A549 (cell line): ENCODE results near the gene TMEM145. TPM values are rescaled to one million over a fixed set of nuclear protein-coding genes. Genes with fewer than 3 reads are reported as not detected.

Experiments used
- ATAC-seq, 2 experiments: fragments of 200-7000 bp in 1 of 2; fragments of >200 bp in 1 of 2; cut with Nextera tagmentation in 1 of 2; cut with Tn5 transposase in 1 of 2; 3 replicates each; pipeline versions ENCODE4 v1.8.0 to v1.9.1; 2018 to 2020; ENCODE audit warnings: mild to moderate bottlenecking in 1 of 2, moderate library complexity in 1 of 2
- CTCF ChIA-PET: fragments of 300-600 bp; sonication (Branson Sonifier 250); formaldehyde crosslinking; extraction: SDS; loops from one replicate; lab custom pipeline; 2021; ENCODE audit warnings: antibody characterized with exemption, inconsistent platforms; lab: Yijun Ruan, JAX
- POLR2A ChIA-PET: fragments of 350-600 bp; formaldehyde crosslinking; extraction: SDS; loops from one replicate; lab custom pipeline; 2021; ENCODE audit warnings: antibody characterized with exemption, inconsistent platforms; lab: Yijun Ruan, JAX
- DNase-seq, 2 experiments: peaks; one replicate each; pipeline versions ENCODE4 v3.0.0 to v3.0.0-alpha.2; 2011 to 2016; ENCODE audit warnings: low read depth in 1 of 2, low spot score in 1 of 2
- FAIRE-seq: peaks from 2 replicates; lab custom pipeline; 2011; peaks lifted over from hg19 to GRCh38; lab: Jason Lieb, UNC
- H3K27ac ChIP-seq, 2 experiments: fragments of >200 bp; sonication (Bioruptor Twin); formaldehyde crosslinking; 3 replicates each; pipeline ENCODE4 v1.5.1; 2016 to 2017
- H3K4me1 ChIP-seq: fragments of >200 bp; sonication (Bioruptor Twin); formaldehyde crosslinking; 3 replicates; pipeline ENCODE4 v1.6.1; 2016
- H3K4me2 ChIP-seq: fragments of >200 bp; sonication (Bioruptor Twin); formaldehyde crosslinking; 3 replicates; pipeline ENCODE4 v1.6.1; 2016
- H3K4me3 ChIP-seq: fragments of >200 bp; sonication (Bioruptor Twin); formaldehyde crosslinking; 3 replicates; pipeline ENCODE4 v1.5.1; 2016
- H3K9me3 ChIP-seq: fragments of >200 bp; sonication (Bioruptor Twin); formaldehyde crosslinking; 3 replicates; pipeline ENCODE4 v1.6.1; 2016
- BHLHE40 ChIP-seq: IDR thresholded peaks from 2 replicates; pipeline ENCODE4 v1.6.1; 2012; ENCODE audit warnings: low read depth, low read length, inconsistent platforms
- CBX2 ChIP-seq: fragments of 200-600 bp; sonication (generic); IDR thresholded peaks from 2 replicates; pipeline ENCODE4 v1.6.1; 2016; ENCODE audit warnings: low read depth, mild to moderate bottlenecking, borderline replicate concordance
- CHD4 ChIP-seq: fragments of 200-600 bp; sonication (generic); IDR thresholded peaks from 2 replicates; pipeline ENCODE4 v1.6.1; 2016; ENCODE audit warnings: antibody characterized with exemption, mild to moderate bottlenecking, borderline replicate concordance
- EHF ChIP-seq: fragments of 250-450 bp; sonication (Bioruptor Pico); IDR thresholded peaks from 2 replicates; pipeline ENCODE4 v1.5.0; 2020; ENCODE audit warnings: mild to moderate bottlenecking
- EHMT2 ChIP-seq: fragments of 200-600 bp; sonication (generic); IDR thresholded peaks from 2 replicates; pipeline ENCODE4 v1.6.1; 2016; ENCODE audit warnings: antibody characterized with exemption, low read depth, mild to moderate bottlenecking, moderate library complexity
- EP300 ChIP-seq, 2 experiments: fragments of >200 bp; sonication (Bioruptor Twin); formaldehyde crosslinking; IDR thresholded peaks; 2 replicates in 1 of 2; 3 replicates in 1 of 2; pipeline ENCODE4 v1.6.1; 2016 to 2017
- ESRRA ChIP-seq: fragments of 150-350 bp; IDR thresholded peaks from 2 replicates; pipeline ENCODE4 v1.6.1; 2014; ENCODE audit warnings: mild to moderate bottlenecking, low read length, borderline replicate concordance
- FOSL2 ChIP-seq, 2 experiments: fragments of 450-650 bp in 1 of 2; fragments of >200 bp in 1 of 2; sonication (Bioruptor Twin) in 1 of 2; formaldehyde crosslinking; IDR thresholded peaks; 2 replicates each; pipeline versions ENCODE4 v1.5.0 to v1.6.1; 2016 to 2020; ENCODE audit warnings: mild to moderate bottlenecking in 1 of 2, moderate library complexity in 1 of 2
- FOXS1 ChIP-seq: fragments of 250-450 bp; sonication (Bioruptor Pico); IDR thresholded peaks from 2 replicates; pipeline ENCODE4 v1.5.0; 2020; ENCODE audit warnings: mild to moderate bottlenecking, moderate library complexity
- GATA3 ChIP-seq: IDR thresholded peaks from 2 replicates; pipeline ENCODE4 v1.6.1; 2012; ENCODE audit warnings: borderline replicate concordance
- HDAC2 ChIP-seq: fragments of 200-600 bp; sonication (generic); IDR thresholded peaks from 2 replicates; pipeline ENCODE4 v1.6.1; 2016
- HEYL ChIP-seq: fragments of 250-450 bp; sonication (Bioruptor Pico); IDR thresholded peaks from 2 replicates; pipeline ENCODE4 v1.8.0; 2021; ENCODE audit warnings: mild to moderate bottlenecking, moderate library complexity
- HOXA7 ChIP-seq: fragments of 250-450 bp; sonication (Bioruptor Pico); IDR thresholded peaks from 2 replicates; pipeline ENCODE4 v1.5.0; 2020; ENCODE audit warnings: mild to moderate bottlenecking, moderate library complexity
- JUN ChIP-seq, 2 experiments: fragments of >200 bp; sonication (Bioruptor Twin); formaldehyde crosslinking; IDR thresholded peaks; 2 replicates in 1 of 2; 3 replicates in 1 of 2; pipeline ENCODE4 v1.6.1; 2016 to 2017
- JUNB ChIP-seq: fragments of >200 bp; sonication (Bioruptor Twin); formaldehyde crosslinking; IDR thresholded peaks from 2 replicates; pipeline ENCODE4 v1.6.1; 2016
- KDM1A ChIP-seq: fragments of 200-600 bp; sonication (generic); IDR thresholded peaks from 2 replicates; pipeline ENCODE4 v1.6.1; 2016; ENCODE audit warnings: low read depth, mild to moderate bottlenecking
- KDM5A ChIP-seq: fragments of 200-600 bp; sonication (generic); IDR thresholded peaks from 2 replicates; pipeline ENCODE4 v1.6.1; 2016; ENCODE audit warnings: antibody characterized with exemption, mild to moderate bottlenecking
- MAZ ChIP-seq: fragments of 150-350 bp; IDR thresholded peaks from 2 replicates; pipeline ENCODE4 v1.6.1; 2014; ENCODE audit warnings: antibody characterized with exemption, low read depth, low read length, borderline replicate concordance
- MYC ChIP-seq: IDR thresholded peaks from 2 replicates; pipeline ENCODE4 v1.6.1; 2012; ENCODE audit warnings: mild to moderate bottlenecking, inconsistent platforms, low read length, improper control_type of control experiment, borderline replicate concordance
- NFE2L2 ChIP-seq: fragments of 150-350 bp; conservative IDR thresholded peaks from 2 replicates; pipeline ENCODE4 v1.6.1; 2014; ENCODE audit warnings: low read length
- NR3C1 ChIP-seq: fragments of >200 bp; sonication (Bioruptor Twin); formaldehyde crosslinking; IDR thresholded peaks from 3 replicates; pipeline ENCODE4 v1.6.1; 2017
- RAD21 ChIP-seq, 2 experiments: fragments of >200 bp in 1 of 2; sonication (Bioruptor Twin) in 1 of 2; formaldehyde crosslinking in 1 of 2; IDR thresholded peaks in 1 of 2; conservative IDR thresholded peaks in 1 of 2; 2 replicates in 1 of 2; 3 replicates in 1 of 2; pipeline ENCODE4 v1.6.1; 2012 to 2018; ENCODE audit warnings: inconsistent platforms in 1 of 2
- RCOR1 ChIP-seq: fragments of 150-350 bp; IDR thresholded peaks from 2 replicates; pipeline ENCODE4 v1.6.1; 2014; ENCODE audit warnings: antibody characterized with exemption, low read length, low read depth
- SMC3 ChIP-seq: fragments of >200 bp; sonication (Bioruptor Twin); formaldehyde crosslinking; IDR thresholded peaks from 3 replicates; pipeline ENCODE4 v1.6.1; 2018; ENCODE audit warnings: inconsistent platforms
- TFCP2L1 ChIP-seq: fragments of 250-450 bp; sonication (Bioruptor Pico); IDR thresholded peaks from 2 replicates; pipeline ENCODE4 v1.5.0; 2021; ENCODE audit warnings: mild to moderate bottlenecking
- TP53 ChIP-seq: fragments of 250-450 bp; sonication (Bioruptor Pico); IDR thresholded peaks from 2 replicates; pipeline ENCODE4 v1.5.0; 2021; ENCODE audit warnings: mild to moderate bottlenecking, moderate library complexity
- ZFP36 ChIP-seq: fragments of 450-650 bp; IDR thresholded peaks from 2 replicates; pipeline ENCODE4 v1.6.1; 2014; ENCODE audit warnings: borderline replicate concordance; ENCODE audit not compliant: partially characterized antibody
- ZNF302 ChIP-seq: fragments of 250-450 bp; sonication (Bioruptor Pico); IDR thresholded peaks from 2 replicates; pipeline ENCODE4 v1.9.0; 2021; ENCODE audit warnings: inconsistent platforms, mild to moderate bottlenecking, moderate library complexity
- WGBS: methylation state at CpG from one replicate; pipeline ENCODE4 v1.1.6; 2017; ENCODE audit errors: missing lambda C conversion rate; 5-methylcytosine and 5-hydroxymethylcytosine counted together
- polyA plus RNA-seq, 4 experiments: library from polyadenylated mRNA; depleted of rRNA in 3 of 4; stranded (reverse); fragments of >200 nt; fragmentation: RNase III in 1 of 4; extraction: RNeasy Plus Mini Kit Qiagen cat#74134 plus additional on column Dnase treatment in 1 of 4; gene quantifications; 2 replicates in 3 of 4; 3 replicates in 1 of 4; pipeline ENCODE4 v1.2.3, GENCODE V29; 2011 to 2017
- TF ChIP-seq, protein P1 (sequence below): fragments of >200 bp; sonication (Bioruptor Twin); formaldehyde crosslinking; IDR thresholded peaks from 2 replicates; pipeline ENCODE4 v1.6.1; 2016
- TF ChIP-seq, protein P2 (sequence below): fragments of 450-650 bp; IDR thresholded peaks from 2 replicates; pipeline ENCODE4 v1.6.1; 2014; ENCODE audit warnings: antibody characterized with exemption
- TF ChIP-seq, protein P3 (sequence below): fragments of >200 bp; sonication (Bioruptor Twin); formaldehyde crosslinking; IDR thresholded peaks from 3 replicates; pipeline ENCODE4 v1.5.1; 2016
- TF ChIP-seq, protein P4 (sequence below): fragments of 200-600 bp; sonication (generic); IDR thresholded peaks from 2 replicates; pipeline ENCODE4 v1.6.1; 2016; ENCODE audit warnings: antibody characterized with exemption, mild to moderate bottlenecking, moderate library complexity
- TF ChIP-seq, protein P5 (sequence below): IDR thresholded peaks from 2 replicates; pipeline ENCODE4 v1.6.1; 2012; ENCODE audit warnings: low read depth, borderline replicate concordance

TMEM145 gene
- polyA plus RNA-seq, 2 of the 4 experiments (the other 2 are of a cell fraction), result 0.71 to 3.6 TPM

DNA sequence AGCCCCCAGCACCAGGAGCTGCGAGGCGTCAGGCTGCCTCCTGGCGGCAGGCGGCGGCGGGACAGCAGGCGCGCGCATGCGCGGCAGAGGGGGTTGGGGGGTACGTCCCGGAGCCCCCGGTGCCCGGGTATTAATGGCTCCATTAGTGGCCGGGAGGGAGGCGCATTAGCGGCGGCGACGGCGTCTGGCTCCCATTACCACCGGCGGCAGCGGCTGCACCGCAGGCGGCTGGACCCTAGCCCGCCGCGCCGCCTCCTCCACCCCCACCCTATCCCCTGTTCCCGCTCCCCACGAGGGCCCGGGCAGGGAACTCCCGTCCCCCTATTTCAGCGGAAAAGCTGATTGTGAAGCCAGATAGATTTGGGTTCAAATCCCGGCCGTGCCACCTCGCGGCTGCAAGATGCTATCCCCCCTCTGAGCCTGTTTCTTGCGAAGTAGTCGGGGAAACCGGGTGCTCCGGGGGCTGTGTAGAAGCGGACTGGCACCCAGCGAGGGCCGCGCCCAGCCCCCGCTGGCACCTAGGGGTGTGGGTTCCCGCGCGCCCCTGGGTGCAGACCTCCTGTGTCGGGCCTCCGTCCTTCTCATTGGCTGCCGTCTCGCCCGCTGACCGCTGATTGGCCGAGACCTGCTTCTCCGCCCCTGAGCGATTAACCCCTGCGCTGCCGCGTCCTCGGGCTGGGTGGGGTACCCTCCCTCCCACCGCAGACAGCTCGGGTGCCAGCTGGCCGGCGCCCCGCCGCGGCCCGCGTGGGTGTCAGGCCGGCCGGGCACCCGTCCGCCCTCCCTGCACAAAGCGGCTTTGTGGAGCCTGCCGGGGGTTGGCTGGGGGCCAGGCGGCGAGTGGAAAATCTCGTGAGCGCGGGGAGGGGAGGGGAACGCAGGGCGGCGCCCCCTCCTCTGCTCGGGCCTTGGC lies 33.0 kb upstream of the TMEM145 start:
- peak overlapping the region; percentile 100 for H3K4me2 ChIP-seq
- POLR2A ChIA-PET, result interaction anchor here (0.6 to 5.6 kb wide), 6 partner anchors 10 to 166 kb away, joined by 3 to 56 read pairs (median 10); partner anchors contain the start of genes CIC, ERF and GSK3A
- WGBS, result 1% methylated on average over 71 of the region's 89 CpGs
- peak; percentile 98 for FAIRE-seq
- CTCF ChIA-PET, result interaction anchor here (0.6 to 14.6 kb wide), 35 partner anchors 8 to 1544 kb away, joined by 3 to 373 read pairs (median 4); partner anchors contain the start of genes CIC, ERF, GSK3A and PAFAH1B3
- ATAC-seq, result peak; percentile 46 to 84
- peak; percentile 96 to 100 for DNase-seq
- H3K4me1 ChIP-seq, result peaks cover 55% of the 10 kb centered on the region
- peak overlapping the region; percentile 94 to 98 for H3K27ac ChIP-seq
- H3K4me3 ChIP-seq, result peak overlapping the region; percentile 77
- H3K9me3 ChIP-seq, result no peaks in the 10 kb centered on the region
- no peak; the same call in 1 of the 2 replicates for TF ChIP-seq FOXS1 (CRISPR knock-in tag)
- TF ChIP-seq FOSL2 (IDR thresholded peaks at IDR 0.05), result no peak
- 0 out of 2 replicates have a peak, but pooled peaks have one; percentile 7 for TF ChIP-seq FOSL2 (CRISPR knock-in tag; IDR thresholded peaks at IDR 0.05)
- no peak for TF ChIP-seq ZFP36
- peak; percentile 56 for TF ChIP-seq GATA3
- TF ChIP-seq RCOR1, result no peak
- TF ChIP-seq NFE2L2, result no peak
- TF ChIP-seq CHD4, result no peak
- TF ChIP-seq KDM1A, result no peak
- peak; percentile 87; the same call in 1 of the 2 replicates for TF ChIP-seq TP53 (CRISPR knock-in tag)
- no peak for TF ChIP-seq EHF (CRISPR knock-in tag)
- TF ChIP-seq CBX2, result no peak
- no peak for TF ChIP-seq NR3C1
- peak; percentile 90 for TF ChIP-seq TFCP2L1 (CRISPR knock-in tag)
- TF ChIP-seq EP300 (IDR thresholded peaks at IDR 0.05), result no peak; a peak in 1 of 5 replicates
- peak; percentile 11; the same call in 1 of the 2 replicates for TF ChIP-seq HDAC2
- peak; percentile 45 to 91; a peak in 3 of 5 replicates for TF ChIP-seq JUN (IDR thresholded peaks at IDR 0.05)
- peak; percentile 38; the same call in 1 of the 2 replicates for TF ChIP-seq MYC
- no peak for TF ChIP-seq BHLHE40
- TF ChIP-seq KDM5A, result peak; percentile 4; the same call in 1 of the 2 replicates
- peak; percentile 70 to 85; a peak in 4 of 5 replicates for TF ChIP-seq RAD21 (conservative IDR thresholded peaks at IDR 0.05 in 1 of 2, IDR thresholded peaks at IDR 0.05 in 1 of 2)
- no peak for TF ChIP-seq EHMT2
- TF ChIP-seq ZNF302 (CRISPR knock-in tag), result no peak
- TF ChIP-seq SMC3, result peak; percentile 82
- no peak; the same call in 1 of the 2 replicates for TF ChIP-seq JUNB
- TF ChIP-seq, protein P1, sequence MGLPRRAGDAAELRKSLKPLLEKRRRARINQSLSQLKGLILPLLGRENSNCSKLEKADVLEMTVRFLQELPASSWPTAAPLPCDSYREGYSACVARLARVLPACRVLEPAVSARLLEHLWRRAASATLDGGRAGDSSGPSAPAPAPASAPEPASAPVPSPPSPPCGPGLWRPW, result no peak
- TF ChIP-seq, protein P2, sequence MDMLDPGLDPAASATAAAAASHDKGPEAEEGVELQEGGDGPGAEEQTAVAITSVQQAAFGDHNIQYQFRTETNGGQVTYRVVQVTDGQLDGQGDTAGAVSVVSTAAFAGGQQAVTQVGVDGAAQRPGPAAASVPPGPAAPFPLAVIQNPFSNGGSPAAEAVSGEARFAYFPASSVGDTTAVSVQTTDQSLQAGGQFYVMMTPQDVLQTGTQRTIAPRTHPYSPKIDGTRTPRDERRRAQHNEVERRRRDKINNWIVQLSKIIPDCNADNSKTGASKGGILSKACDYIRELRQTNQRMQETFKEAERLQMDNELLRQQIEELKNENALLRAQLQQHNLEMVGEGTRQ, result no peak; the same call in 1 of the 2 replicates
- TF ChIP-seq, protein P3, sequence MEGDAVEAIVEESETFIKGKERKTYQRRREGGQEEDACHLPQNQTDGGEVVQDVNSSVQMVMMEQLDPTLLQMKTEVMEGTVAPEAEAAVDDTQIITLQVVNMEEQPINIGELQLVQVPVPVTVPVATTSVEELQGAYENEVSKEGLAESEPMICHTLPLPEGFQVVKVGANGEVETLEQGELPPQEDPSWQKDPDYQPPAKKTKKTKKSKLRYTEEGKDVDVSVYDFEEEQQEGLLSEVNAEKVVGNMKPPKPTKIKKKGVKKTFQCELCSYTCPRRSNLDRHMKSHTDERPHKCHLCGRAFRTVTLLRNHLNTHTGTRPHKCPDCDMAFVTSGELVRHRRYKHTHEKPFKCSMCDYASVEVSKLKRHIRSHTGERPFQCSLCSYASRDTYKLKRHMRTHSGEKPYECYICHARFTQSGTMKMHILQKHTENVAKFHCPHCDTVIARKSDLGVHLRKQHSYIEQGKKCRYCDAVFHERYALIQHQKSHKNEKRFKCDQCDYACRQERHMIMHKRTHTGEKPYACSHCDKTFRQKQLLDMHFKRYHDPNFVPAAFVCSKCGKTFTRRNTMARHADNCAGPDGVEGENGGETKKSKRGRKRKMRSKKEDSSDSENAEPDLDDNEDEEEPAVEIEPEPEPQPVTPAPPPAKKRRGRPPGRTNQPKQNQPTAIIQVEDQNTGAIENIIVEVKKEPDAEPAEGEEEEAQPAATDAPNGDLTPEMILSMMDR, result peak; percentile 90
- peak; percentile 76; the same call in 1 of the 2 replicates for TF ChIP-seq MAZ
- TF ChIP-seq, protein P4, sequence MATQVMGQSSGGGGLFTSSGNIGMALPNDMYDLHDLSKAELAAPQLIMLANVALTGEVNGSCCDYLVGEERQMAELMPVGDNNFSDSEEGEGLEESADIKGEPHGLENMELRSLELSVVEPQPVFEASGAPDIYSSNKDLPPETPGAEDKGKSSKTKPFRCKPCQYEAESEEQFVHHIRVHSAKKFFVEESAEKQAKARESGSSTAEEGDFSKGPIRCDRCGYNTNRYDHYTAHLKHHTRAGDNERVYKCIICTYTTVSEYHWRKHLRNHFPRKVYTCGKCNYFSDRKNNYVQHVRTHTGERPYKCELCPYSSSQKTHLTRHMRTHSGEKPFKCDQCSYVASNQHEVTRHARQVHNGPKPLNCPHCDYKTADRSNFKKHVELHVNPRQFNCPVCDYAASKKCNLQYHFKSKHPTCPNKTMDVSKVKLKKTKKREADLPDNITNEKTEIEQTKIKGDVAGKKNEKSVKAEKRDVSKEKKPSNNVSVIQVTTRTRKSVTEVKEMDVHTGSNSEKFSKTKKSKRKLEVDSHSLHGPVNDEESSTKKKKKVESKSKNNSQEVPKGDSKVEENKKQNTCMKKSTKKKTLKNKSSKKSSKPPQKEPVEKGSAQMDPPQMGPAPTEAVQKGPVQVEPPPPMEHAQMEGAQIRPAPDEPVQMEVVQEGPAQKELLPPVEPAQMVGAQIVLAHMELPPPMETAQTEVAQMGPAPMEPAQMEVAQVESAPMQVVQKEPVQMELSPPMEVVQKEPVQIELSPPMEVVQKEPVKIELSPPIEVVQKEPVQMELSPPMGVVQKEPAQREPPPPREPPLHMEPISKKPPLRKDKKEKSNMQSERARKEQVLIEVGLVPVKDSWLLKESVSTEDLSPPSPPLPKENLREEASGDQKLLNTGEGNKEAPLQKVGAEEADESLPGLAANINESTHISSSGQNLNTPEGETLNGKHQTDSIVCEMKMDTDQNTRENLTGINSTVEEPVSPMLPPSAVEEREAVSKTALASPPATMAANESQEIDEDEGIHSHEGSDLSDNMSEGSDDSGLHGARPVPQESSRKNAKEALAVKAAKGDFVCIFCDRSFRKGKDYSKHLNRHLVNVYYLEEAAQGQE, result peak; percentile 46
- TF ChIP-seq, protein P5, sequence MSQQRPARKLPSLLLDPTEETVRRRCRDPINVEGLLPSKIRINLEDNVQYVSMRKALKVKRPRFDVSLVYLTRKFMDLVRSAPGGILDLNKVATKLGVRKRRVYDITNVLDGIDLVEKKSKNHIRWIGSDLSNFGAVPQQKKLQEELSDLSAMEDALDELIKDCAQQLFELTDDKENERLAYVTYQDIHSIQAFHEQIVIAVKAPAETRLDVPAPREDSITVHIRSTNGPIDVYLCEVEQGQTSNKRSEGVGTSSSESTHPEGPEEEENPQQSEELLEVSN, result peak; percentile 94
- TF ChIP-seq HEYL, result no peak
- no peak for TF ChIP-seq ESRRA
- TF ChIP-seq HOXA7 (CRISPR knock-in tag), result no peak
